Fibroblast of skin of scalp (primary cell): ENCODE data around the gene RC3H2.
A peak's percentile ranks its signal among the peaks of the same experiment; 100 is the strongest.
"Not testable (repeated sequence)": the region's sequence is repeated elsewhere in the genome, so short reads cannot be mapped to it uniquely, and the experiment has no call there.

Experiments used
- DNase-seq: peaks from one replicate; pipeline ENCODE4 v3.0.0-alpha.2; 2013

The RC3H2 gene

DNA sequence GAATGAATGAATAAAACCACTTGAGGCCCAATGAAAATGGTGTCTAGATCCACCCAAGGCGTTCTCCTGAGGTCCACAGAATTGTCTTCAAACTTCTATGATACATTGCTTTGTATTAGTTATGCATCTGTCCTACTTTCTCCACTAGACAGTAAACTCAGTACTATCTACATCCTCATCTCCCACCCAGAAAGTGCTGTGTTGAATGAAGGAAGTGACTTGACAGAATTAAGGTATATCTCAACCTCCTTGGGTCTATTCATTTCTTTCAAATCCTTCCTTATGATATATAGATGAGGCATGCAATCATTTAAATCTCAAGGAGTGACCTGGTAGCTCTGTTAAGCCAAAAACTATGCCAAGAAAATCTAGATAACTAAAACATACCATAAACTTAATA lies 61.0 kb downstream of the RC3H2 start:
- DNase-seq, result no peak

GRCh38 chr9:122841501-122841900 lies 63.7 kb downstream of the RC3H2 start:
- no peak for DNase-seq

- not testable (repeated sequence) for DNase-seq
Observed at GRCh38 chr9:122838441-122838840, 66.7 kb downstream of the RC3H2 start.

DNA sequence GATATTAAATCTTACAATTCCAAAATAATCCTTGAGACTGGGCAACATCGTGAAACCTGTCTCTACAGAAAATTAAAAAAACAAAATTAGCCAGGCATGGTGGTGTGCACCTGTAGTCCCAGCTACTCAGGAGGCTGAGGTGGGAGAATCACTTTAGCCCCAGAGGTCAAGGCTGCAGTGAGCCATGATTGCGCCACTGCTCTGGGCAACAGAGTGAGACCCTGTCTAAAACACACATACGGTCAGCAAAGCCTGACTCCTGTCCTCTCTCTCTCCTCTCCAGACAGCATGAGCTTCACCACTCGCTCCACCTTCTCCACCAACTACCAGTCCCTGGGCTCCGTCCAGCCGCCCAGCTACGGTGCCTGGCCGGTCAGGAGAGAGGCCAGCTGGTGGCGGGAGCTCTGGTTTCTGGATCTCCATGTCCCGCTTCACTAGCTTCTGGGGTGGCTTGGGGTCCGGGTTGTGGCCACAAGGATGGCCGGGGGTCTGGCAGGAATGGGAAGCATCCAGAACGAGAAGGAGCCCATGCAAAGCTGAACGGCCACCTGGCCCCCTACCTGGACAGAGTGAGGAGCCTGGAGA lies 67.8 kb downstream of the RC3H2 start:
- DNase-seq, result no peak

- DNase-seq, result no peak
Observed at GRCh38 chr9:122835313-122835731, 69.8 kb downstream of the RC3H2 start.

DNA sequence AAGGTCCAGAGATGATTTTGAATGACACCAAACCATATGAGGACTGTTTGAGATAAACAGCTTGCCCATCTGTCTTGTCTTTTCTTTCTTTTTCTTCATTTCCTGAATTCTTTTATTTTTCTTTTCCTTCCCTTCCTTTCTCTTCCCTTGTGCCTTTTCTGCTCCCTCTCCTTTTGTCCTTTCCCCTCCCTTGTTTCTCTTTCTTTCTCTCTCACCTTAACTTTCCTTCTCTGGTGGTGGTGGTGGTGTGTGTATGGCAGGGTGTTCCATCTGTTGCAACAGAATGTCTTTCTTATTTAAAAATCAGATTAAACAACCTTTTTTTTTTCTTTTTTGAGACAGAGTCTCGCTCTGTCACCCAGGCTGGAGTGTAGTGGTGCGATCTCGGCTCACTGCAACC lies 73.0 kb downstream of the RC3H2 start:
- DNase-seq, result no peak

DNA sequence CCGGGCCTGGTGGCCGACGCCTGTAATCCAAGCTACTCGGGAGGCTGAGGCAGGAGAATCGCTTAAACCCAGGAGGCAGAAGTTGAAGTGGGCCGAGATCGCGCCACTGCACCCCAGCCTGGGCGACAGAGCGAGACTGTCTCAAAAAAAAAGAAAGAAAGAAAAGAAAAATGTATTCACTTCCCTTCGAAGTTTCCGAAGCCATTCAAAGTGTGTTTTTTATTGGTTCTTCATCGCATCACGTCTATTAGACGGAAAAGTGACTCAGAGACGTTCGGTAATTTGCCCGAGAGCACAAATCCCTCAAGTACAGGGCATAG lies 76.2 kb downstream of the RC3H2 start:
- not testable (repeated sequence) for DNase-seq

DNA sequence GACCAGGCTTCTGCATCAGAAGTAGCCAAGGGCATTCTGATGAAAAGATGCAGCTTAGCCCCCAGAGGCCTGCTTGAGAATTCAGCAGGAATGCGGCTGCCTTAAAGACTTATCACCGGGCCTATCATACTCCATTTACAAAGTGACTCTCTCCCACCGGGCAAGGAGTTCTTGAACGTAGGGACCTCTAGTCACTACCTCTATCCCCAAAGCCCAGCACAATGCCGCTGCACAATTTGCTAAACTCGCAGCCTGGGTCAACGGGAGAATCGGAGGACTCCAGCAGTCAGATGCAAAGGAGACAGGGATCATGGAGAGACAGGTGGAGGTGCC lies 77.4 kb downstream of the RC3H2 start:
- peak; percentile 48 for DNase-seq

- no peak for DNase-seq
Observed at GRCh38 chr9:122822938-122823337, 82.2 kb downstream of the RC3H2 start.

- no peak for DNase-seq
Observed at GRCh38 chr9:122822056-122822455, 83.1 kb downstream of the RC3H2 start.

GRCh38 chr9:122821278-122821943 lies 83.7 kb downstream of the RC3H2 start:
- DNase-seq, result no peak

GRCh38 chr9:122820490-122820845 lies 84.7 kb downstream of the RC3H2 start:
- DNase-seq, result no peak

- DNase-seq, result no peak
Observed at GRCh38 chr9:122819791-122820489, 85.2 kb downstream of the RC3H2 start.

- no peak for DNase-seq
Observed at GRCh38 chr9:122819326-122819725, 85.8 kb downstream of the RC3H2 start.

- peak; percentile 38 for DNase-seq
Observed at GRCh38 chr9:122816163-122816867, 88.8 kb downstream of the RC3H2 start.

- no peak for DNase-seq
Observed at GRCh38 chr9:122815544-122815943, 89.6 kb downstream of the RC3H2 start.

GRCh38 chr9:122814545-122814944 lies 90.6 kb downstream of the RC3H2 start:
- no peak for DNase-seq

DNA sequence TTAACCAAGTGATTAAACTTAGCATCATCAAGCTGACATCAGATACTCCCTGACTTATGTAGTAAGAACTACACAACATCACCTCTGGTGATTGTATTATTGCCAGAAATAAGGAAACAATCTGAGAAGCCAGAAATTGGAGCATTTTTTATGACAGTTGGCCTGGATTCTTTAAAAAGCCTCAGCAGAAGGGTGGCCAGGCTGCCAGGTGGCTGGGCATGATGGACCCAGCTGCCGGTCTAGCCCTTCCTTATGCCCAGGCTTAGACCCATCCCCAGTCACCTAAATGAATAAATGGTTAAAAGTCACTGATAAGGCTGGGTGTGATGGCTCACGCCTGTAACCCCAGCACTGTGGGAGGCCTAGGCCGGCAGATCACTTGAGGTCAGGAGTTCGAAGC lies 92.4 kb downstream of the RC3H2 start:
- DNase-seq, result no peak

DNA sequence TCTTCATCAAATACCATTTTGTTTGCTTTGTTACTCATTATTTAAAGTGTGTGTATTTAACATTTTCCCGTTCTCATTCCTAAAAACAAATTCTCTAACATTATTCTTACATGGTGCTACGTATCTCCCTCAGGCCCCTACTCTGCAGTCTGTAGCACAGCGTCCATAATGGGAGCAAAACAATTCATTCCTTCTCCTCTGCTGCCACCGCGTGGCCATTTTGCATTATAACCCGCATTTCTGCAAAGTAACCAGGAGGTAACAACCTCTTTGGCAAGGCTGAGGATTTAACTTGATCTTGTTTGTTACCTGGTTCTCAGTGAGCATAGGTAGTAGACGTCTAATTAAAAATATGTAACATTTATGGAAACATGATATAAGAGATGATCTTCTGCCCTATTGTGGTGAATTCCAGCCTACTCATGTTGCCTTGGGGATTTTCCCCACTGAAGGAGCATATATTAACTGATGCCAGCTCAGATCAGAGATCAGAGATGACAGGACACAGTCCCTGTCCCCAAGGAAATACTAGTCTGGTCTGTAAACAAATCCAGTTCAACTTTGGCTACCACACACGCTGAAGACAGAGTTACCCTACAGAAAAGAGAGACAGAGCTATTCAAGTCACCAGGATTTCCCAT lies 94.7 kb downstream of the RC3H2 start:
- peak; percentile 72 for DNase-seq

GRCh38 chr9:122809261-122809660 lies 95.9 kb downstream of the RC3H2 start:
- not testable (repeated sequence) for DNase-seq

GRCh38 chr9:122808141-122808540 lies 97.0 kb downstream of the RC3H2 start:
- DNase-seq, result no peak

GRCh38 chr9:122807271-122807900 lies 97.8 kb downstream of the RC3H2 start:
- no peak for DNase-seq

DNA sequence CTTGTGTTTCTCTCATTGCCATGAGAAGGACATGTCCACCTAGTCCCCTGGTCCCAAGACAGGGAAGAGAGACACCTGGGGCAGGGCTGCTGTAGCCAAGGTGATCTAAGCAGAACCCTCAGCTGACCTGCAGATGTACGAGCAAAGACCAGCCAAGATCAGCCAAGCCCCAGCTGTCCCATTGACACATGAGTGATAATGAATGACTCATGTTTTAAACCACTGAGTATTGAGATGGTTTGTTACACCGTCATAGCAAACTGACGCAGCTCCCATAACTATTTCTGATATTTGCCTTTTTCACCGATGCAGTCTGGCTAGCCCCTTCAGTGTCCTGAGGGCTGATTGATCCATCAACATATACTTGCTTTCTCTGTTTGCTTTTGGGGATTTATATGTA lies 98.5 kb downstream of the RC3H2 start:
- no peak for DNase-seq
